Adrenal gland (tissue), 5 donors: Measurements from ENCODE around the gene GPC6.

Experiments used
- CTCF ChIP-seq, 6 experiments: fragments of 450-650 bp in 4 of 6; fragments of 200-600 bp in 2 of 6; sonication (generic) in 1 of 6; IDR thresholded peaks; 1 replicate in 5 of 6; 2 replicates in 1 of 6; pipeline versions ENCODE4 v1.5.1 to v1.8.0; 2016 to 2021; ENCODE audit warnings: antibody characterized with exemption in 6 of 6, mild to moderate bottlenecking in 2 of 6, moderate library complexity in 1 of 6
- POLR2A ChIP-seq, 2 donors: fragments of 450-650 bp; IDR thresholded peaks; one replicate each; pipeline ENCODE4 v1.6.1; 2017; ENCODE audit warnings: antibody characterized with exemption in 2 of 2, mild to moderate bottlenecking in 2 of 2, moderate library complexity in 1 of 2
- donor health status: DM: no; HTN: no; CAD: no.

GRCh38 chr13:94009701-94010100 lies 783.1 kb downstream of the GPC6 start:
- TF ChIP-seq POLR2A (IDR thresholded peaks at IDR 0.05): no peak
- TF ChIP-seq CTCF (IDR thresholded peaks at IDR 0.05): no peak
